HEK293 (cell line): ENCODE results near the gene BCAN.

ENCODE experiments used
- BCL6B ChIP-seq: fragments of 450-650 bp; formaldehyde crosslinking; IDR thresholded peaks from 2 replicates; pipeline ENCODE4 v1.5.1; 2017; ENCODE audit warnings: missing biosample characterization, missing genetic modification characterization
- CTCF ChIP-seq: fragments of 450-650 bp; formaldehyde crosslinking; IDR thresholded peaks from 2 replicates; pipeline ENCODE4 v1.5.1; 2016; ENCODE audit warnings: missing biosample characterization, missing genetic modification characterization
- GLIS1 ChIP-seq: fragments of 450-650 bp; formaldehyde crosslinking; IDR thresholded peaks from 2 replicates; pipeline ENCODE4 v1.5.1; 2016; ENCODE audit warnings: missing biosample characterization, missing genetic modification characterization
- SETDB1 ChIP-seq: IDR thresholded peaks from one replicate; pipeline ENCODE4 v1.6.1; 2017; ENCODE audit warnings: mild to moderate bottlenecking, low read length, moderate library complexity, mixed read lengths; ENCODE audit not compliant: insufficient read length
- ZBTB11 ChIP-seq: fragments of 450-650 bp; formaldehyde crosslinking; conservative IDR thresholded peaks from 2 replicates; pipeline ENCODE4 v1.5.1; 2016; ENCODE audit warnings: low read depth, missing biosample characterization, missing genetic modification characterization

GRCh38 chr1:156655151-156655903 lies 13.4 kb downstream of the BCAN start:
- TF ChIP-seq CTCF (tag by site-specific recombination): no peak
- TF ChIP-seq ZBTB11 (tag by site-specific recombination): no peak
- TF ChIP-seq BCL6B (tag by site-specific recombination): no peak
- TF ChIP-seq GLIS1: no peak
- TF ChIP-seq SETDB1: no peak
